ENCODE results near the gene MAP6.
"Not testable (repeated sequence)": the region's sequence is repeated elsewhere in the genome, so short reads cannot be mapped to it uniquely, and the experiment has no call there.

MAP6 gene

DNA sequence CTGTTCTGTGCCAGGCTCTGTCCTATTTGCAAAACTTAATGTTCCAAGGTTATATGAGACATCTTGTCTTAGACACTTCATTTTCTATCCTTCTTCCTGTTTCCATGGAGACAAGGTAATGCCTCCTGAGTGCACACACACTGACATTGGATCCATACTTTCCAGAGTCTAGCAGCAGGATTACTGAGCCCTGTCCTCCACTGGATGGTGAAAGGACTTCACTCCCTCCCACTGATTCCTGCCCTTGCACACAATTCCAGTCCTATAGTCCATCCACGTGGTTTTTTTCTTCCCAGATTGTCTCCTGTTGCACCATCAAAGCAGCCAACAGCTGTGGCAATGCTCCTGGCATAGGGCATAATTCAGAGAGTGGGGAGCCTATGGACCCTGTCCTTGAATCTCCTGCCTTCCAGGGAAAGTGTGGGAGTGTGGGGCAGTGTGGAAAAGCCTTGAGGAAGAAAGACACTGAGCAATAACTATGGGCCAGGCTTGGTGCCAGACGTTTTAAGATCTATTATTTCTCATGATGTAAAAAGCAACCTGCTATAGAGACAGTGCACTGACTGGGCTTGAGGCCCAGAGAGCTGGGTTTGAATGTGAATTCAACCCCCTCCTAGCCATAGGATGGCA is 75.4 kb downstream of the MAP6 start:
- H3K4me3 ChIP-seq (ENCODE audit: low read depth, low read length): no peak overlapping the region

DNA sequence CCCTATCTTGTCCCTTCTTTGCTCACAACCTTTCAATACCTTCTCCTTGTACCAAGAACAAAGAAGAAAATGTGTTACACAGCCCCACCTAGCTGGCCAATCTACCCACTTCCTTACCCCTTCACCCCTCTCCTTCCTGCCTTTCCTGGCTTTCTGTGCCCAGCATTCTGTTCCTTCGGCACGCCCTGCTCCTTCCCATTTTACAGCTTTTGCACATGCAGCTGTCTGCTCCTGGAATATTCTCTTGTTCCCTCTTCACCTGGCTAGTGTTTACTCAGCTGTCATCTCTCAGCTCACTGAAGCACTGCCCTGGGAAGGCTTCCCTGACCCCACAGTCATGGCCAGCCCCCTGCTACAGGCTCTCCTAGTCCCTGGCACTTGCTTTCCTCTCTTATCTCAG is 76.1 kb downstream of the MAP6 start:
- H3K4me3 ChIP-seq (ENCODE audit: low read depth, low read length): no peak overlapping the region

DNA sequence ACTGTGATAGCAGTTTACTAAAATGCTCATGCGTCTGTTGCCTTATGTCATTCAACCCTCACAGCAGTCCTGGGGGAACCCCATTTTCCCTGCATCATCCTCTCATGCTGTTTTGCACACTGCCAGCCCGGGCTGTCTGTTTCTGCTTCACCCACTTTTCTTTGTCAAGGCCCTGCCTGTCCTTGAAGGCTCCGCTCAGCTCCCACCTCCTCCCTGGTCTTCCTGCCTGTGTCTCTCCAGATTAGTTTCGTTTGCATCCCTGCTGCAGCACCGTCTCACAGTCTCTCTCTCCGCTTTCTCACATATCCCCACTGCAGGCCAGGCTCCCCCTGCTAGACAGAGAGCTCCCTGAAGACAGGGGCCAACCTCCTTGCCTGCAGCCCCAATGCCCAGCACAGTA is 76.9 kb downstream of the MAP6 start:
- no peak overlapping the region for H3K4me3 ChIP-seq (ENCODE audit: low read depth, low read length)

DNA sequence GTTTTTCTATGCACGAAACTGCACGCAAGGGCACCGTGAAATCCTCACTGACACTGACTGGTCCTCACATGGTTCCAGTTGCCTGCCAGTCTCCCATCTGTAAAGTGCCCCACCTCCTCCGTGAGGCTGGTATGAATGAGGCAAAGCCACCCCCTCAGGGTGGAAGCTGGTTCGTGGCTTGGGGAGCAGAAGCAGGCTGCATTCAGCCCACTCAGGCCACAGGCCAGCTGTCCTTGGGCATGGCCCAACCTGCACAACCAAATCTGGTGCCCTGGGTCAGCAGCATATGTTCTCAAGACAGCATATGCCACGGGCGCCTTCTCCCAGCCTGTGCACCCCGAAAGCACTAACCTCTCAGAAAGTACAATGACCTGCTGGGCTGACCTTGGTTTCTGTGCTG is 77.5 kb downstream of the MAP6 start:
- H3K4me3 ChIP-seq (ENCODE audit: low read depth, low read length): no peak overlapping the region

DNA sequence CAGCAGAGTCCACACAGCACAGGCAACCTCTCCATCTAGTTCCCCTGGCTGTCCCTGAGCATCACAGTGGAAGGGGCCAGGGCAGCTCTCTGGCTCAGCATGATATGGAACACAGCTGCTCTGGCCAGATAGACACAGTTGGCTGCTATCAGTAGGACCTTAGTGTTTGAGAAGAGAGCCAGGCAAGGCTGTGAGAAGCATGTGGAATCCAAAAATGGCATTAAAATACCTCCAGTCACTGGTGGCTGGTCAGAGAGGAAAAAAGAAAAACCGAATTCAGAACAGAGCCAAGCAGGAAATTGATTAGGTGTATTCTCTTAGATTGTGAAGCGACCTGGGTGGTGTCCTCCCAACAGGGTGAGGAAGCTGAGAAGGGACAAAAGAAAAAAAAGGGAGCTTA is 78.9 kb downstream of the MAP6 start:
- no peak overlapping the region for H3K4me3 ChIP-seq (ENCODE audit: low read depth, low read length)

DNA sequence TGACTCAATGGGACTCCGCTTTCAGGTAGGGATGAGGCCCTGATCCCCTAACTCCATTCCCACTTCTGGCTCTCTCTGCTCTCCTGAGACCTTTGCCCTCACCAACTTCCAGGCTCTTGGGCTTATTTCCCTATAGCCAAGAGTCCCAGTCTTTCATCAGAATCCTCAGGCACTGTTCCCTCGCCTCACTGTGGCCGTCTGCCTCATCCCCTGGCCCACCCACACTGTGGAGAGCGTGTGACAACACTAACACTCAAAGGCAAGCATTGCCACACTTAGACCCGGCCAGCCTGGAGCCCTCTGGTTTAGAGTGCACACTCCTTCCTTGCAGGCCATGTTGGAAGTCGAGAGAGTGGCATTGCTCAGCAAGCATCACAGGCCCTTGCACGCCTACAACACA is 79.8 kb downstream of the MAP6 start:
- no peak overlapping the region for H3K4me3 ChIP-seq (ENCODE audit: low read depth, low read length)

DNA sequence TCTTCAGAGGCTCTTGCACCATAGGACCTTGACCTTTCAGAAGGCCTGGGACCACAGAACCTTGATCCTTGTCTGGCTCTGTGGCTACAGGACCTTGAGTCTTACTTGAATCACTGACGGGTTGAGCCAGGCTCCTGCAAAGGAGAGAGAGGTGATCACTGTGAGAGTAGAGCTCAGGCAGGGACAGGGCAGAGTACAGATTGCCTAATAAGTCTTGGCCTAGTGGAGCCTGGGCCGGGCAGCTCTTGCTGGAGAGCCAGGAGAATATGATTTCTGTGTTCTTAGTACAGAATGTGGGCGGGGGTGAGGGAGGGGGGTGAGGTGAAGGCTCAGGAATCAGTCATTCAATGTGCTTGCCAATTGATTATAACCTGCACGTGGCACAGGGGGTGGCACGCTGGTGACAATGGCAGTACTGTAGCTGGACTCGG is 80.8 kb downstream of the MAP6 start:
- H3K4me3 ChIP-seq (ENCODE audit: low read depth, low read length): no peak overlapping the region

DNA sequence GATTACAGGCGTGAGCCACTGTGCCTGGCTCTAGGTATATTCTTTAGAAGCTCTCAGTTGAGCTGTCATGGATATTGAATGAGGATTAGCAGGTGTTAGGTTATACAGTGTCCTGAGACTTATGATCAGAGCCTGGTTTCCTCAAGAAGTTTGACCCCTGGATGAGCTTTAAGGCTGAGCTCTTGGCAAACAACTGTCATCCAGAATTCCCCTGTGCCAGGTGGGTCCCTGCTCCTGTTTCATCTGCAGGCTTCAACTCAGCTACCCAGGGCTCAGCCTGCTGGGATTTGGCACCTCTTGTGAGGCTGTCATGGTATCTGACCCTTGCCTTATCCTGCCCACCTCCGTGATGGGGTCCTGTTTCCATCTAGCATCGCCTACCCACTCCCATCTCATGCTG is 82.4 kb downstream of the MAP6 start:
- no peak overlapping the region for H3K4me3 ChIP-seq (ENCODE audit: low read depth, low read length)

DNA sequence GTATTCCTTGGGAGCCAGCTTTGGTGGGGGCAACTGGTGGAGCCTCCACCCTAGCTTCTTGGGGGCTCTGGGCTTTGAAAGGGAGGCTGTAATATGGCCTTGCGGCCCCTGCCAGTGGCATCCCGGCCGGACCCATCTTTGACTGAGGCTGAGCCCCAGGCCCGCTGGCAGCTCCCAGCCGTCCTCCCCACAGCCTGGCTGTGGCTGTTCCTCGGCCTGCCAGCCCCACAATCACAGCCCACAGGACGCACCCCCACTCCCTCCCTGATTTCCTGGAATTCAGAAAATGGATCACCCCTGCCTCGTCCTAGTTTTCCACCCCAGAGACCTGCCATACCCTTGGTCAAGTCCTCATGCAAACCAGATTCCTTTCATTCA is 83.6 kb downstream of the MAP6 start:
- no peak overlapping the region for H3K4me3 ChIP-seq (ENCODE audit: low read depth, low read length)

DNA sequence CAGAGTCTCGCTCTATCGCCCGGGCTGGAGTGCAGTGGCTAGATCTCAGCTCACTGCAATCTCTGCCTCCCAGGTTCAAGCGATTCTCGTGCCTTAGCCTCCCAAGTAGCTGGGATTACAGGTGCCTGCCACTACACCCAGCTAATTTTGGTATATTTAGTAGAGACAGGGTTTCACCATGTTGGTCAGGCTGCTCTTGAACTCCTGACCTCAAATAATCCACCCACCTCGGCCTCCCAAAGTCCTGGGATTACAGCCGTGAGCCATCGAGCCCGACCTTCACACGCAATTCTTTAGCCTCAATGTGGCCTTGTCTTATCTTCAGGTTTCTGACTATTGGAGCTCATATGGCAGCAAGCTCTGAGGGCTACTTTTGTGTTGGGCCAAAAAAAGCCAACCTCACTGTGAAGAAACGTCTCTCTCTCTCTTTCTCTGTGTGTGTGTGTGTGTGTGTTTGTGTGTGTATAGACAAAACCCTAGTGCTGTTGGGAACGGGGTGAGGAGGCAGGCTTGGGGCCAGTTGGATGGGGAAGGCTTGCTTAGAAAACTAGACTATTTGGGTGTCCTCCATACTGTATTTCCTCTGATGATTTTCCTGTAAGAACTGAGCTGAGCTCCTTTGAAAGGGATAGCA is 84.1 kb downstream of the MAP6 start:
- H3K4me3 ChIP-seq (ENCODE audit: low read depth, low read length): not testable (repeated sequence)

DNA sequence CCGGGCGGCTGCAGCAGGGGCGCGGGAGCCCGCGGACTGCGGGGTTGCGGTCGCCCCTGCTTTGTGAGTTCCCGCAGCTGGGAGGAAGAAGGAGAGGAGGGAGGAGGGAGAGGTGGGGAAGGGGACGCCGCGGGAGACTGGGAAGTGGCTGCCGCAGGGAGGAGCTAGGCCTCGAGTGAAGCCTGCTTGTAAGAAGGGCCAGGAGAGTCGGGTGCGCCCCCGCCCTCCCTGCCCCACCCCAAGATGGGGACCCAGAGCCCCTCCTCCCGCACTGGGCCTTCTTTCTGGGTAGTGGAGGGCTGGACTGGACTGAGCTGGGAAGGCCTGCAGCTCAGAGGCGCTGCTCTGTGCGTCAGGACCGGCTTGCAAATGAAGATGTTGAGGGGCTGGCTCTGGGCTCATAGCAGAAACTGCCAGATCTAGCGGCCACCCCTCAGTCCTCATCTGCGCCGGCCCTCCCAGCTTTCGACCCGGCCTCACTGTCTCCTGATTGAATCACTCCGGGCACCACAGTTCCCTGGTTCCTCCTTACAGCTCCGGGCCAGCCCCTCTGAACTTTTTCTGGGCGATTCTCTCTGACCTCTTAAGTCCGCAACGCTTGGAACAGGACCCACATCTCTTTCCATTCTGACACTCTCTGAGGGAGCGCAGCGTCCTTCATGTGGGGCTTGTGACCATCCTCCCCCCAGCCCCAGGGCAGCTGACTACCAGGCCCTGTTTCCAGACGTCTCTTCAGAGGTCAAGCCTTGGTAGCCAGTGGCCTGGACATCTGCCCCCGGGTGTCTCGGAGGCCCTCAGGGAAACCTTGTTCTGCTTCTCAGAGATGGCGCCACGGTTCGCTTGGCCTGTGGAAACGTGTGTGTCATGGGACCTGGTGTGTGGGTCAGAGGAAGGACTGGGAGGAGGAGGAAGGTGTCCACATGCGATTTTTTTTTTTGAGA is 84.8 kb downstream of the MAP6 start:
- peak overlapping the region; percentile 56 for H3K4me3 ChIP-seq (ENCODE audit: low read depth, low read length)

DNA sequence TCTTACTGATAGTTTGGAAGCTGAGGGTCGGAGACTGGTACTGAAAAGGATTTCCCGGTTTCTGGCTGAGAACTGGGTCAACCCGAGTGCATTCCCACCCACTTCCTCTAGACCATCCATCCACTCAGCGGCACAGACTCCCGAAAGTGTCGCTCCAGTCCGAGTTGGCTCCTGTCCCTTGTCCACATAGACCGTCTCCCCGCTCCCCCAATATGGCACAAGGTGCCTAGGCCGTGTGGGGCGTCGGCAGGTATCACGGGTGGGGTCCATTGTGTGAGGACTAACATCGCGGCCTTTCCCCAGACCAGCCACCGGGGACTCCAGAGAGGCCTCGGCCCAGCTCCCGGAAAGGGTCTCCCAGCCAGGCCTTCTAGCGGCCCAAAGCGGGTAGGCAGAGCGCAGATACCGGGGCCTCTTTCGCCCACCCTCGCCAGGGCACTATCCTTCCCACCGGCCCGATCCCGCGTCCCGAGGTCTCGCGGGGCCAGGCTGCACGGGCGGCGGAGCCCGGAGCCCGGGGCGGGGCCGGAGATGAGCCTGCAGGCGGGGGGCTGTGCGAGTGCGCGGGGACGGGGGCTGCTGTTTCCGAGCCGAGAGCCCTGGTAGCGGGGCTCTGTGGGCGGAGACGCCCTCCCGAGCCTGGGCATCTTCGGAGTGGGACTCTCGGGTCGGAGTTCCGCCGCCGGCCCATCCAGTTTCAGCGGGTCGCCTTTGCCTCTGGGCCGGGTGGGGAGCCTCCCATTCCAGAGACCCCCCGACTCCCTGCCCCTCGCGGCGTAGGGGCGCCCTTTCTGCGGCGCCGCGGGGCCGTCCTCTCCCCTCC is 85.7 kb downstream of the MAP6 start:
- H3K4me3 ChIP-seq (ENCODE audit: low read depth, low read length): peak overlapping the region; percentile 56

DNA sequence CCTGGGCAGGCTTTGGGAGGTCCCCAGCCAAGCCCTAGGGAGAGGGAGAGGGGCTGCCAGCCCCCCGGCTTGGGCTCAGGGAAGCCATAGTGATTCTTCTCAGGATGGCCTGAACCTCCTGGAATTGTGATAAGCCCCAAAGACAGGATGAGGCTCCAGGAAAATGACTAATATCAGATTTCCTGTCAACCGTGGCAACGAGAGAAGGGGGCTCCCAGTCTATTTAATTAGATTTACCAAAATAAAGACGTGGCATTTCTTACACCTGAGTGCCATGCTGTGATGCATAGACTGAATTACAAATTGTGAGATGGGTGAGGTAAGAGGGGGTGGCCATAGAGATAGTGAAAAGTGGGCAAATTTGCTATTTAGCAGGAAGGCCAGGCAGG is 86.3 kb downstream of the MAP6 start:
- no peak overlapping the region for H3K4me3 ChIP-seq (ENCODE audit: low read depth, low read length)

DNA sequence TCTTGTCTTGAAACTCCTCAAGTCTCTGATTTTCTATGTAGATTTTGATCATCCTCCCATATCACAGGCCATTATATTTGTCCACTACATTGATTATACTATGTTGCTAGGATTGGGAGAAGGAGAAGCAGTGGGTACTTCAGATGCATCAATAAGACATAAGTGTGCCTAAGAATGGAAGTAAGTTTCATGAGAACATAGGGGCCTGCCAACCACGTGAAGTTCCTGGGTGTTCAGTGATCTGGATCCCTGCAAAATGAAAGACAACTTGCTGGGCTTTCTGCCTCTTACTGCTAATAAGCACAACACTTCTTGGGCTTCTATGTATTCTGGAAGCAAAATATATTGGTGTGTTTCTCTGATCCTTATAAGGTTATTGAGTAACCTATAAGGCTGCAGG is 89.0 kb downstream of the MAP6 start:
- no peak overlapping the region for H3K4me3 ChIP-seq (ENCODE audit: low read depth, low read length)

DNA sequence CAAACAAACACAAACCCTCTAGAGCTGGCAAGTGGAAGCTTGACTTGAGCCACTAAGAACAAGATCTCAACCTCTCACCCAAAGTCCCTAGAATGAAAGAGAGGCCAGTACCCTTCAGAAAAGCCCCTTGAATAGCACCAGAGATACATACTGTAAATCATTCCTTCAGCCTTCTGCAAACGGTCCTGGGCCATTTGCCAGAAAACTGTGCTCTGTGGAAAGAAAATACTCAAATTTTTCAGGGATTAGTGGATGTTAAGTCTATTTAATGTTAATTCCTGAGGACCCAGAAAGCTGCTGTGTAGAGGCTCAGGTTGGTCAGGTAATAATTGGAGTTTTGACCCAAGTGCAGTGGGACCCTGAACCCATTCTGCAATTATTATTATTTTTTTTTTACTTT is 89.9 kb downstream of the MAP6 start:
- no peak overlapping the region for H3K4me3 ChIP-seq (ENCODE audit: low read depth, low read length)

DNA sequence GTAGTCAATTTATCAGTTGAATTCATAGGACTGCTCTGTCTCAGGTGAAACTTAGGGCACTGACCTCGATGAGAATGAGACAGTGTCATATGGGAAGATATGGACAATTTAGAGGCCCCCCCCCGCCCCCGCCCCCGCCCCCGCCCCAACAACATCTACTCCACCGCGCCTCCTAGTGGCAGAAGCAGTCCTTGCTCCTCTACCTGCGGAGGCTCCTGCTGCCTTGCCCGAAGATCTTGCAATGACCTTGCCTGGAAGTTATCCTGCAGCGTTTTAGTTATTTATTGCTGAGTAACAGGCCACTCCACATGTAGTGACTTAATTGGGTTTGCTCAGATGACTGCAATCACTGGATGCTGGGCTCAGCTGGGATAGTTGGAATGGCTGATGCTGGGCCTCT is 91.6 kb downstream of the MAP6 start:
- H3K4me3 ChIP-seq (ENCODE audit: low read depth, low read length): no peak overlapping the region

DNA sequence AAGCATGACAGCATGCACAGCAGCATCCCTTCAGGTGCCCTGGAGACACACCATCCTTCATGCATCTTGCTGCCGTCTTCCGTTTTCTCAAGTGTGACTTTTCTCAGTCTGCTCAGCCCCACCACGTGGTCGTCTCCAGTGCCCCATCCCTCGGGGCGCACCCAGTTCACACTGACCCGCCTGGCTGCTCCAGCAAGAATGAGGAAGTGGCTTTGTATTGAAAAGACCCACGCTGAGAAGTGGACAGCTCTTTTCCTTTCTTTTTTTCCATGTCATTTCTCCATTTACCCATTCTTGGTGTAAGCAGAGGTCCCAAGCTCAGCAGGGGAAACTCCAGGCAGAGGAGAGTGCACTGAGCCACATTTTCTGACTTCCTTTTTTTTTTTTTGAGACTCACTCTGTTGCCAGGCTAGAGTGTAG is 92.3 kb downstream of the MAP6 start:
- H3K4me3 ChIP-seq (ENCODE audit: low read depth, low read length): no peak overlapping the region

DNA sequence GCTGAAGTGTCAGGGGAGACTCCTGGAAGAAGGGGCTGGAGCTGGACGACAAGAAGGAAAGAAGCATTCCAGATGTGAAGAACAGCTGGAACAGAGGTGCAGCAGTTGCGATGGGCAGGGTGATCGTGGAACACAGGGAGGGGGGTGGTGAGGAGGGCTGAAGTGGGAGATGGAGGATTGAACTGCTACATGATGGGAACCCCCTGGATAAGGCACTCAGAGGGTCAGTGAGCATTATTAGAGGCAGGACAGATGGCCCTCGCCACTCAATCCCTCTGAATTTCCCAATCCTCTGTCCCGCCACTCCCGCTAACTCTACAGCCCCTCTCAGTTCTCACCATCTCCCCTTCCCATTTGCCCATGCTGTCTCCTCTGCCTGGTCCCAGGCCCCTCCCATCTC is 92.8 kb downstream of the MAP6 start:
- no peak overlapping the region for H3K4me3 ChIP-seq (ENCODE audit: low read depth, low read length)

DNA sequence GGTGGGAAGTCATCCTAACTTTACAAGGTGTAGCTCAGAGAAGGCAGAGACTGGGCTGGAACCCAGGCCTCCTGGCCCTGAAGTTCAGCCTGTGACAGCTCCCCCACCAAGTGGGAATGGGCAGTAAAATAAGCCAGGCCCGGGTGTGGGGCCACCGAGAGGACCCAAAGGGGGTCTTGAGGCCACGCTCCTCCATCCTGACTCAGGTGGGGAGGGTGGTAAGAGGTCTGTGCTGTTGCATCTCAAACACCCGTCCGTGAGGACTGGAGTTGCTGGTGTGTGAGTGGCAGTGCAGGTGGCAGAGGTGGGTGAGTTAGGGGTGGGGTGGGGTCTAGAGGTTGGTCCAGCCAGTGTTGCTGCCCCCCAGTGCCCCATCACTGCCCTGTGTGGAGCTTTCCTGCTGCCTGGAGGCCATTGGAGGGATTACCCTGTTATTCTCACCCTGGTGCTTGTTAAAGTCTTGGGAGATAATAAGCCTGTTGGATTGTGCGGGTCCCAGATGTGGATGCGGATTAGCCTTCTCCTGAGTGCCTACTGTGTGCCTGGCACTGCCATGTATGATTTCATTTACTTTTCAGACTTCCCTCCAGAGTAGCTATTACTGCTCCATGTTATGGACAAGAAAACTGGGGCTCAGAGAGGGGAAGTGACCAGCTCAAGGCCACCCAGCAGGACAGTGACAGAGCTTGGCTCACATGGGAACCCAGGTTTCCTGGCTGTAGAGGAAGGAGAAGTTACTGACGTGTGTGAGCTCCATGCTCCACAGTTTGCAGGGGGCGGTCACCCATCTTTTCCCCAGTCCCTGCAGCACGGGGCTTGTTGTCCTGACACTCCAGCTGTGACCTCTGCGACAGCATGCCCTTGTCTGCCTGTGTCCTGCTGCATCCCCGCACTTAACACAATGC is 93.9 kb downstream of the MAP6 start:
- H3K4me3 ChIP-seq (ENCODE audit: low read depth, low read length): no peak overlapping the region

DNA sequence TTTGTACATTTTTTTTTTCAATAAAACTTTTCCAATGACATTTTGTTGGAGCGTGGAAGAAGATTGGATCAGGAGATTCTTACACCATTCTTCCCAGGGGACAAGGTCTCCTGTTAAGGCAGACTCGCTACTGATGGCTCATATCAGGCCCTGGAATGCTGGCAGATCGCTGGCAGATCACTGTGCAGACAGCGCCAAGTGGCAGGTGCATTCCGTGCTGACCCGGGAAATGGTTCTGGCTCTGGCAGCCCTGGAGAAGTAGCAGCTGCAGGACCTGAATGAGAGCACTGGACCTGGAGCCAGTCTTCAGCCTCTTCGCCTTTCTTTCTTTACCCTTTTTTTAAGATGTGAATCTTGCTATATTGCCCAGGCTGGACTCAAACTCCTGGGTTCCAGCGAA is 96.1 kb downstream of the MAP6 start:
- no peak overlapping the region for H3K4me3 ChIP-seq (ENCODE audit: low read depth, low read length)
